Suprapubic skin (tissue), 4 donors: ENCODE results near the gene AKT1S1. TPM values are rescaled to one million over a fixed set of nuclear protein-coding genes. Genes with fewer than 3 reads are reported as not detected.
A peak's percentile ranks its signal among the peaks of the same experiment; 100 is the strongest.
"Not testable (repeated sequence)": the region's sequence is repeated elsewhere in the genome, so short reads cannot be mapped to it uniquely, and the experiment has no call there.

Source experiments
- DNase-seq, 2 donors: peaks; one replicate each; pipeline ENCODE4 v3.0.0-alpha.2; 2019; ENCODE audit warnings: low spot score in 2 of 2
- H3K27ac ChIP-seq: fragments of 200-600 bp; sonication (generic); one replicate; pipeline ENCODE4 v1.5.1; 2019
- H3K27me3 ChIP-seq: fragments of 200-600 bp; sonication (generic); one replicate; pipeline ENCODE4 v1.5.1; 2019
- H3K36me3 ChIP-seq: fragments of 200-600 bp; sonication (generic); one replicate; pipeline ENCODE4 v1.5.1; 2019
- H3K4me1 ChIP-seq: fragments of 200-600 bp; sonication (generic); one replicate; pipeline ENCODE4 v1.5.1; 2019
- H3K4me3 ChIP-seq: fragments of 200-600 bp; sonication (generic); one replicate; pipeline ENCODE4 v1.5.1; 2019; ENCODE audit warnings: mild to moderate bottlenecking
- H3K9me3 ChIP-seq: fragments of 200-600 bp; sonication (generic); one replicate; pipeline ENCODE4 v1.5.1; 2019
- EP300 ChIP-seq: sonication (generic); formaldehyde crosslinking; IDR thresholded peaks from one replicate; pipeline ENCODE4 v1.6.1; 2017; ENCODE audit warnings: antibody characterized with exemption
- POLR2A ChIP-seq, 2 donors: fragments of 450-650 bp; IDR thresholded peaks; one replicate each; pipeline ENCODE4 v1.6.1; 2017; ENCODE audit warnings: antibody characterized with exemption in 2 of 2, mild to moderate bottlenecking in 2 of 2, moderate library complexity in 2 of 2
- POLR2AphosphoS5 ChIP-seq, 3 donors: sonication (generic); formaldehyde crosslinking; IDR thresholded peaks; one replicate each; pipeline ENCODE4 v1.6.1; 2017; ENCODE audit warnings: antibody characterized with exemption in 3 of 3
- WGBS: methylation state at CpG from one replicate; pipeline ENCODE4 v1.1.5; 2018; 5-methylcytosine and 5-hydroxymethylcytosine counted together
- total RNA-seq, 4 donors: library from RNA; depleted of rRNA; stranded (reverse); fragments of >200 nt; gene quantifications; one replicate each; pipeline ENCODE4 v1.1.0, GENCODE V29; 2016
- TF ChIP-seq, protein P1 (sequence below), 2 donors: fragments of 200-600 bp in 1 of 2; fragments of 450-650 bp in 1 of 2; sonication (generic) in 1 of 2; IDR thresholded peaks; one replicate each; pipeline ENCODE4 v1.5.1; 2016 to 2019; ENCODE audit warnings: antibody characterized with exemption in 2 of 2, mild to moderate bottlenecking in 1 of 2, moderate library complexity in 1 of 2

The AKT1S1 gene
- total RNA-seq, 4 donors from 2014 or later = 19.3 to 25.1 (median 20.0) TPM

DNA sequence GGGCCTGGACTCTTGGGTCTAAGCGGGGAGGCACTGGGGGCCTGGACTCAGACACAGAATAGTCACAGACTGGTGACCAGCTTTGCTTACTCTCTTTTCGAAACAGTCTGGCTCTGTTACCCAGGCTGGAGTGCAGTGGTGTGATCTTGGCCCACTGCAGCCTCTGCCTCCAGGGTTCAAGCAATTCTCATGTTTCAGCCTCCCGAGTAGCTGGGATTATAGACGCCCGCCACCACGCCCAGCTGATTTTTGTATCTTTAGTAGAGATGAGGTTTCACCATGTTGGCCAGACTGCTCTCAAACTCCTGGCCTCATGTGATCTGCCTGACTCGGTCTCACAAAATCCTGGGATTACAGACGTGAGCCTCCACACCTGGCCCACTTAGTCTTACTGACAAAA lies 48.0 kb downstream of the AKT1S1 start:
- TF ChIP-seq POLR2A (IDR thresholded peaks at IDR 0.05) (no peak), POLR2AphosphoS5 (IDR thresholded peaks at IDR 0.05) (no peak), EP300 (no peak)
- TF ChIP-seq, protein P1, sequence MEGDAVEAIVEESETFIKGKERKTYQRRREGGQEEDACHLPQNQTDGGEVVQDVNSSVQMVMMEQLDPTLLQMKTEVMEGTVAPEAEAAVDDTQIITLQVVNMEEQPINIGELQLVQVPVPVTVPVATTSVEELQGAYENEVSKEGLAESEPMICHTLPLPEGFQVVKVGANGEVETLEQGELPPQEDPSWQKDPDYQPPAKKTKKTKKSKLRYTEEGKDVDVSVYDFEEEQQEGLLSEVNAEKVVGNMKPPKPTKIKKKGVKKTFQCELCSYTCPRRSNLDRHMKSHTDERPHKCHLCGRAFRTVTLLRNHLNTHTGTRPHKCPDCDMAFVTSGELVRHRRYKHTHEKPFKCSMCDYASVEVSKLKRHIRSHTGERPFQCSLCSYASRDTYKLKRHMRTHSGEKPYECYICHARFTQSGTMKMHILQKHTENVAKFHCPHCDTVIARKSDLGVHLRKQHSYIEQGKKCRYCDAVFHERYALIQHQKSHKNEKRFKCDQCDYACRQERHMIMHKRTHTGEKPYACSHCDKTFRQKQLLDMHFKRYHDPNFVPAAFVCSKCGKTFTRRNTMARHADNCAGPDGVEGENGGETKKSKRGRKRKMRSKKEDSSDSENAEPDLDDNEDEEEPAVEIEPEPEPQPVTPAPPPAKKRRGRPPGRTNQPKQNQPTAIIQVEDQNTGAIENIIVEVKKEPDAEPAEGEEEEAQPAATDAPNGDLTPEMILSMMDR (IDR thresholded peaks at IDR 0.05) = no peak
- Histone ChIP-seq H3K4me3 (no peak overlapping the region), H3K4me1 (no peaks in the 10 kb centered on the region), H3K27me3 (no peaks in the 10 kb centered on the region), H3K27ac (no peak overlapping the region), H3K9me3 (no peaks in the 10 kb centered on the region), H3K36me3 (peaks cover 72% of the 10 kb centered on the region)
- WGBS = 87% methylated on average over 8 of the region's 8 CpGs
- DNase-seq = no peak

DNA sequence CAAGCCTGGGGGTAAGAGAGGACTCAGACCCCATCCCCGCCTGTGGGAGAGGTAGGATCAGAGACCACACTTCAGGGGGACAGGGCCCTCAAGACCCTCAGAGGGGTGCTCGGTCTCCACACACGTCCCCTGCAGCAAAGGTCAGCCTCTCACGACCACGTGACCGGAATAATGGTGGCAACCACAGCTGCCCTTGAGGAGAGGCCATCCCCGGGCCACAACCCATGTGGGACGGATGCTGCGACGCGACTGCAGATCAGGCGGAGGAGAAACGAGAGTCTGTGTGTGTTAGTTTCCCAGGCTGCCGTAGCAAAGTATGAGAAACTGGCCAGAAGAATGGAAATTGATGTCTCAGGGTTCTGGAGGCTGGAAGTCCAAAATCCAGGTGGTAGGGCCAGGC lies 50.1 kb downstream of the AKT1S1 start:
- H3K27ac ChIP-seq = no peak overlapping the region
- TF ChIP-seq POLR2A (IDR thresholded peaks at IDR 0.05) (no peak), EP300 (no peak), POLR2AphosphoS5 (IDR thresholded peaks at IDR 0.05) (no peak)
- TF ChIP-seq, protein P1 (IDR thresholded peaks at IDR 0.05) = no peak
- no peaks in the 10 kb centered on the region for H3K9me3 ChIP-seq
- no peaks in the 10 kb centered on the region for H3K4me1 ChIP-seq
- H3K4me3 ChIP-seq = no peak overlapping the region
- H3K27me3 ChIP-seq = no peaks in the 10 kb centered on the region
- WGBS = 89% methylated on average over 14 of the region's 14 CpGs
- DNase-seq = no peak
- H3K36me3 ChIP-seq = peaks cover 65% of the 10 kb centered on the region

GRCh38 chr19:49824662-49825061 lies 52.5 kb downstream of the AKT1S1 start:
- Histone ChIP-seq H3K36me3 (peaks cover 49% of the 10 kb centered on the region), H3K9me3 (no peaks in the 10 kb centered on the region), H3K27me3 (no peaks in the 10 kb centered on the region), H3K4me3 (no peak overlapping the region), H3K27ac (no peak overlapping the region), H3K4me1 (peaks cover 4% of the 10 kb centered on the region)
- TF ChIP-seq POLR2A (IDR thresholded peaks at IDR 0.05) (no peak), EP300 (no peak), POLR2AphosphoS5 (IDR thresholded peaks at IDR 0.05) (no peak)
- TF ChIP-seq, protein P1 (IDR thresholded peaks at IDR 0.05) = no peak
- no peak for DNase-seq
- 82% methylated on average over 6 of the region's 6 CpGs for WGBS

DNA sequence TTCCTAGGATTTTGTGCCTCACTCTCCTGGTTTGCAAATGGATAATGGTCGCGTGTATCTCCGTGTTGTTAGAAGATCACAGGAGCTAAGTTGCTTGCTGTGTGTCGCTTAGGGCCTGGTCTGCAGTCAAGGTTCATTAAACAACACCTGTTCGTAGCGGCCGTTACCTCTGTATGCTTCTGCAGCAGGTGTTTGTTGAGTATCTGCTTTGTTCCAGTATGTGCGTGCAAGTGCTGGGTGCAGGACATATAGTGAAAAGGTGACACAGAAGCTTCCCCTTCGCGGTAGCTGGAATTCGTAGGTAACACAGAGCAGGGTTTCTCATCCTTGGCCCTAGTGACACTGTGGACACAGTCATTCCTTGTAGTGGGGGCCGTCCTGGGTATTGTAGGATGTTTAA lies 53.7 kb downstream of the AKT1S1 start:
- 95% methylated on average over 12 of the region's 12 CpGs for WGBS
- TF ChIP-seq POLR2AphosphoS5 (IDR thresholded peaks at IDR 0.05) (no peak), POLR2A (IDR thresholded peaks at IDR 0.05) (no peak), EP300 (no peak)
- no peak for DNase-seq
- H3K36me3 ChIP-seq = peaks cover 38% of the 10 kb centered on the region
- H3K27ac ChIP-seq = no peak overlapping the region
- no peaks in the 10 kb centered on the region for H3K9me3 ChIP-seq
- peaks cover 16% of the 10 kb centered on the region for H3K4me1 ChIP-seq
- no peak overlapping the region for H3K4me3 ChIP-seq
- no peaks in the 10 kb centered on the region for H3K27me3 ChIP-seq

DNA sequence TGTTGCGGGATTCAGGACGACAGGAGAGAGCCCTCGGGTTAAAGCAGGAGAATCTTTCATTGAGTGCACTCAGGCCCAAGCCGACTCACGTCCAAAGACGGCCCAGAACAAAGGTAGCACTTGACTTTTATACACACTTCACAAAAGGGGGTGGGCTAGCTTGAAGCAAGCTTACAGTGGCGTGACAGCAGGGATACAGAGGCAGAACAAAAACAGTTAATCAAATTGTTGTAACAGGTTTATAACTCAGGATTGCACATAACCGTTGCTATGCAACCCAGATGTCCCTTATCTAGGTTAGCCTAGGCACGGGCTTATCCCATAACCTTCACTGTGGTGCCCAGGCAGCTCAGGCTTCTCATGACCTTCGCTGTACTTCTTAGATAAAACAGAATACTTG lies 57.0 kb downstream of the AKT1S1 start:
- Histone ChIP-seq H3K4me3 (no peak overlapping the region), H3K4me1 (peaks cover 23% of the 10 kb centered on the region), H3K27me3 (no peaks in the 10 kb centered on the region), H3K36me3 (peaks cover 23% of the 10 kb centered on the region), H3K27ac (no peak overlapping the region), H3K9me3 (no peaks in the 10 kb centered on the region)
- 81% methylated on average over 10 of the region's 10 CpGs for WGBS
- TF ChIP-seq, protein P1 (IDR thresholded peaks at IDR 0.05) = no peak
- TF ChIP-seq POLR2AphosphoS5 (IDR thresholded peaks at IDR 0.05) = no peak
- TF ChIP-seq POLR2A (IDR thresholded peaks at IDR 0.05) = no peak
- no peak for TF ChIP-seq EP300
- no peak for DNase-seq

- not testable (repeated sequence) for H3K27ac ChIP-seq, H3K9me3 ChIP-seq, DNase-seq, H3K27me3 ChIP-seq
- Histone ChIP-seq H3K36me3 (peaks cover 23% of the 10 kb centered on the region), H3K4me1 (peaks cover 23% of the 10 kb centered on the region), H3K4me3 (peak overlapping the region; percentile 70)
- 86% methylated on average over 7 of the region's 7 CpGs for WGBS
Measured at GRCh38 chr19:49819452-49820115, 57.6 kb downstream of the AKT1S1 start.

Other genes with a start within 250 kb of the AKT1S1 start
- gene RRAS, start 237.2 kb downstream of the AKT1S1 start, total RNA-seq = 10 to 100 TPM; 12.9 to 28.8 (median 18.6) TPM
- 10 to 100 TPM; 22.1 to 36.9 (median 28.5) TPM for gene SCAF1, start 235.1 kb downstream of the AKT1S1 start, total RNA-seq
- 100 to 1,000 TPM in 1 of 4 donors, 10 to 100 TPM in 3; 61.3 to 164 (median 81.0) TPM for gene IRF3, start 211.5 kb downstream of the AKT1S1 start, total RNA-seq
- 10 to 100 TPM in 1 of 4 donors, 1 to 10 TPM in 3; 3.1 to 28.0 (median 7.5) TPM for gene BCL2L12, start 211.4 kb downstream of the AKT1S1 start, total RNA-seq
- 100 to 1,000 TPM; 101 to 142 (median 112) TPM for gene PRMT1, start 200.1 kb downstream of the AKT1S1 start, total RNA-seq
- gene ADM5, start 187.8 kb downstream of the AKT1S1 start, total RNA-seq = 1 to 10 TPM; 1.8 to 7.6 (median 4.1) TPM
- 1 to 10 TPM in 1 of 4 donors, under 1 TPM in 3; 0.57 to 1.2 (median 0.92) TPM for gene CPT1C, start 186.2 kb downstream of the AKT1S1 start, total RNA-seq
- 1 to 10 TPM in 2 of 4 donors, not detected in 2; 1.7 to 2.5 TPM for gene TSKS, start 114.0 kb downstream of the AKT1S1 start, total RNA-seq
- gene AP2A1, start 110.4 kb downstream of the AKT1S1 start, total RNA-seq = 100 to 1,000 TPM in 1 of 4 donors, 10 to 100 TPM in 3; 78.1 to 101 (median 93.4) TPM
- gene FUZ, start 64.1 kb downstream of the AKT1S1 start, total RNA-seq = 10 to 100 TPM in 3 of 4 donors, 1 to 10 TPM in 1; 9.4 to 24.2 (median 14.4) TPM
- gene MED25, start 59.1 kb downstream of the AKT1S1 start, total RNA-seq = 10 to 100 TPM; 32.2 to 60.3 (median 40.8) TPM
- gene PTOV1, start 26.2 kb downstream of the AKT1S1 start, total RNA-seq = 100 to 1,000 TPM in 1 of 4 donors, 10 to 100 TPM in 3; 82.2 to 147 (median 91.2) TPM
- 10 to 100 TPM; 26.0 to 53.3 (median 40.5) TPM for gene PNKP, start 9.8 kb downstream of the AKT1S1 start, total RNA-seq
- gene TBC1D17, start 347 bp upstream of the AKT1S1 start, total RNA-seq = 10 to 100 TPM; 40.5 to 93.4 (median 59.4) TPM
- gene IL4I1, start 19.5 kb upstream of the AKT1S1 start, total RNA-seq = under 1 TPM in 1 of 4 donors, not detected in 3; 0.89 TPM
- gene ATF5, start 51.9 kb upstream of the AKT1S1 start, total RNA-seq = 1 to 10 TPM; 4.5 to 9.1 (median 6.7) TPM
- gene NUP62, start 52.1 kb upstream of the AKT1S1 start, total RNA-seq = 10 to 100 TPM; 40.3 to 46.2 (median 44.6) TPM
- gene SIGLEC11, start 83.8 kb upstream of the AKT1S1 start, total RNA-seq = under 1 TPM in 1 of 4 donors, not detected in 3; 0.30 TPM
- 10 to 100 TPM; 21.8 to 53.6 (median 35.8) TPM for gene VRK3, start 148.0 kb upstream of the AKT1S1 start, total RNA-seq
- gene ZNF473, start 148.7 kb upstream of the AKT1S1 start, total RNA-seq = 10 to 100 TPM in 2 of 4 donors, 1 to 10 TPM in 2; 8.5 to 18.5 (median 12.2) TPM